H1 (cell line): Measurements from ENCODE around the gene PLIN4.

Experiments used
- CEBPB ChIP-seq: IDR thresholded peaks from 2 replicates; pipeline ENCODE4 v1.6.1; 2012; ENCODE audit warnings: low read depth, low read length
- CREB1 ChIP-seq: IDR thresholded peaks from 2 replicates; pipeline ENCODE4 v1.6.1; 2012; ENCODE audit warnings: inconsistent platforms
- CTCF ChIP-seq, 3 experiments: IDR thresholded peaks; 1 replicate in 2 of 3; 2 replicates in 1 of 3; pipeline versions ENCODE4 v1.5.1 to v1.6.1; 2011; ENCODE audit warnings: low read length in 3 of 3, mild to moderate bottlenecking in 3 of 3, inconsistent platforms in 2 of 3, low read depth in 1 of 3, moderate library complexity in 1 of 3; ENCODE audit not compliant: insufficient read depth in 1 of 3; ENCODE audit errors: control extremely low read depth in 1 of 3
- EP300 ChIP-seq, 2 experiments: IDR thresholded peaks; 1 replicate in 1 of 2; 2 replicates in 1 of 2; pipeline ENCODE4 v1.6.1; 2011 to 2012; ENCODE audit warnings: low read depth in 2 of 2, low read length in 2 of 2, mild to moderate bottlenecking in 2 of 2, borderline replicate concordance in 1 of 2, inconsistent platforms in 1 of 2, moderate library complexity in 1 of 2
- EZH2 ChIP-seq: fragments of 200-600 bp; sonication (generic); IDR thresholded peaks from 2 replicates; pipeline ENCODE4 v1.7.1; 2012; ENCODE audit warnings: low read depth, mild to moderate bottlenecking, moderate library complexity, low read length, inconsistent platforms; ENCODE audit not compliant: severe bottlenecking
- GABPA ChIP-seq: IDR thresholded peaks from 2 replicates; pipeline ENCODE4 v1.6.1; 2011; ENCODE audit warnings: mild to moderate bottlenecking, low read length, moderate library complexity, borderline replicate concordance; ENCODE audit not compliant: insufficient read depth
- KDM5A ChIP-seq: fragments of 200-600 bp; IDR thresholded peaks from 2 replicates; pipeline ENCODE4 v1.7.1; 2012; ENCODE audit warnings: mild to moderate bottlenecking, low read length, inconsistent platforms, mixed read lengths
- POLR2A ChIP-seq, 2 experiments: IDR thresholded peaks; 1 replicate in 1 of 2; 2 replicates in 1 of 2; pipeline ENCODE4 v1.6.1; 2011; ENCODE audit warnings: low read depth in 2 of 2, low read length in 2 of 2, mild to moderate bottlenecking in 2 of 2; ENCODE audit errors: control extremely low read depth in 1 of 2
- RAD21 ChIP-seq, 2 experiments: IDR thresholded peaks in 1 of 2; conservative IDR thresholded peaks in 1 of 2; 2 replicates each; pipeline ENCODE4 v1.6.1; 2011; ENCODE audit warnings: low read depth in 2 of 2, low read length in 2 of 2, improper control_type of control experiment in 1 of 2, inconsistent platforms in 1 of 2, mild to moderate bottlenecking in 1 of 2, moderate library complexity in 1 of 2
- SAP30 ChIP-seq: fragments of 300-600 bp; sonication (generic); IDR thresholded peaks from 2 replicates; pipeline ENCODE4 v1.7.1; 2012; ENCODE audit warnings: low read length, moderate library complexity, mild to moderate bottlenecking, inconsistent platforms; ENCODE audit not compliant: insufficient read depth, insufficient replicate concordance
- YY1 ChIP-seq: IDR thresholded peaks from 2 replicates; pipeline ENCODE4 v1.6.1; 2011; ENCODE audit warnings: low read depth, mild to moderate bottlenecking, low read length

- TF ChIP-seq CEBPB (no peak), CTCF (IDR thresholded peaks at IDR 0.05; ENCODE audit: control extremely low read depth in 1 of 3, insufficient read depth in 1 of 3, low read depth in 1 of 3, low read length in 3 of 3) (no peak), EP300 (IDR thresholded peaks at IDR 0.05; ENCODE audit: borderline replicate concordance in 1 of 2, low read depth in 2 of 2, low read length in 2 of 2) (no peak), POLR2A (IDR thresholded peaks at IDR 0.05; ENCODE audit: control extremely low read depth in 1 of 2, low read depth in 2 of 2, low read length in 2 of 2) (no peak), KDM5A (no peak), YY1 (no peak), CREB1 (no peak), SAP30 (no peak), RAD21 (IDR thresholded peaks at IDR 0.05 in 1 of 2, conservative IDR thresholded peaks at IDR 0.05 in 1 of 2; ENCODE audit: low read depth in 2 of 2, low read length in 2 of 2) (no peak), GABPA (no peak), EZH2 (no peak)
Observed at GRCh38 chr19:4487572-4487971, 30.7 kb downstream of the PLIN4 start.
